HL-60/S4 (cell line): ENCODE results near the gene CACNG3.

Source experiments
- in situ Hi-C: fragments of 300-500 bp; cut with MboI; formaldehyde crosslinking; loops from 2 replicates; pipeline ENCODE4 v1.14.3; 2022; ENCODE audit warnings: low sequenced_read_pairs

The CACNG3 gene

DNA sequence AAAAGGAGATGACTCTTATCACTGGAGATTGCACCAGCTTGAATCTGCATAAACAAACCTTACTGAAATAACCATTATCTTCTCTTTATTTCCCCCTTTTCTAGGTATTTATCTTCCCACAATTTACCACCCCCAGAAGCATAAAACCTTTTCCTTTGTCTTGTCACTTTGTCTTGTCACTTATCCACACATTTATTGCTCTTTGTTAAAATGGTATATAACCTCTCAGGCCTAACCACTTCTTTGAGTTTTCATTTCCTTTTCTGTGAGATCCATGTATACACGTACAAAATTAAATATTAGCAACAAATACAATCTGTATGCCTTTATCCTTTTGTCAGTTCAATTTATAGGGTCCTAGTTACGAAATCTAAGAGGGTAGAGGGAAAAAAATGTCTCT is 122.9 kb downstream of the CACNG3 start:
- in situ Hi-C loops: no loop called here

GRCh38 chr16:24381470-24382118 is 125.5 kb downstream of the CACNG3 start:
- in situ Hi-C loops: no loop called here

DNA sequence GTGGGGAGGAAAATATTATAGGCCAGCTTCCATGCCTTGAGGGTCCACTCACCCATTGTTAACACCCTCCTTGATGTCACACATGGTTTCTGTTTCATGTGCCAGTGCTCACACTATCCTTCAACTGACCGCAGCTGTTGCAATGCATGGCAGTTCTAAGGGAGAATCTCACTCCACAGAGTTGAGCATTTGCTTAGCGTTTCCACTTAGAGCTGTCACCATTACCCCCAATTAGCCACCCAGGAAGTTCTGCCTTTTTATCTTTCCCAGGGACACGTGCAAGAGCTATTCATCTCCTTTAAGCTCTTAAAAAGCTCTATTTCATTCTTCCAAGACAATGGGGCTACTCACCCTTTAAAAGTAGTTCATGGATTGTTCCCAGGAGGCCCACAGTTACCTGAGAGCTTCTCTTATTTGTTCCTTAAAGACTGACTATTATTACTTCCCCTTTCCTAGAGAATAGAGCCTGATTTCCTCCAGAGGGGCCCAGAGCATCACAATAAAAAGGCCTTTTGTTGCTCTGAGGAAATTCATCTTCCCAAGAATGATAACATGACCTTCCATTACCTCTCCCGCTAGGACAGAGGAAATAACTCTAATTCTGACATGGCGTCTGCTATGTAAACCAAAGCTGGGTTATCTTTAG is 126.8 kb downstream of the CACNG3 start:
- in situ Hi-C loops: no loop called here

GRCh38 chr16:24394341-24394740 is 138.2 kb downstream of the CACNG3 start:
- in situ Hi-C loops: no loop called here

GRCh38 chr16:24396350-24397271 is 140.5 kb downstream of the CACNG3 start:
- in situ Hi-C loops: no loop called here

DNA sequence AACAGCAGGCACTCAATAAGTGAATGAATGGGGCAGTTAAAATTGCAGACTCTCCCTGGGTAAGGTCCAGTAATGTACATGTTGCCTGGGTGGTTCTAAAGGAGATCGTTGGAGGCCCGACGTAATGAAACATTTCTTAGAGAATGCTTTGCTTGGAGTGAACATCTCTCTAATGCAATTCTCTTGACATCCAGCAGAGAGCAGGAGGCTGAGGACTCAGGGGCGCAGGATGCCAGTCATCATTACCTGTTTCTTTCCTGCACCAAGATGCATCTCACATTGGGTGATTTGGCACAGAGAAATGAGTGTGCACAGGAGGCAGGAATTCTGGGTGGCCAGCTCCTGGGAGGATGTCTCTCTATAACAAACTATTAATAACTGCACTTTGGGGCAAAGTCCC is 152.9 kb downstream of the CACNG3 start:
- in situ Hi-C loops: no loop called here
